Fibroblast of lung (primary cell): Measurements from ENCODE around the gene RRAS. TPM values are rescaled to one million over a fixed set of nuclear protein-coding genes. Genes with fewer than 3 reads are reported as not detected.

ENCODE experiments used
- DNase-seq, 2 donors: peaks; one replicate each; pipeline versions ENCODE4 v3.0.0 to v3.0.0-alpha.2; 2010; ENCODE audit warnings: low read depth in 2 of 2
- H2AFZ ChIP-seq: 2 replicates; pipeline ENCODE4 v1.5.1; 2012; ENCODE audit warnings: low read length, control low read depth, inconsistent platforms
- H3K27ac ChIP-seq: 2 replicates; pipeline ENCODE4 v1.5.1; 2011; ENCODE audit warnings: low read length, control low read depth; ENCODE audit not compliant: insufficient read depth
- H3K27me3 ChIP-seq: 2 replicates; pipeline ENCODE4 v1.5.1; 2011; ENCODE audit warnings: mild to moderate bottlenecking, low read length; ENCODE audit not compliant: control insufficient read depth, insufficient read depth
- H3K36me3 ChIP-seq: 2 replicates; pipeline ENCODE4 v1.5.1; 2011; ENCODE audit warnings: low read length; ENCODE audit not compliant: control insufficient read depth, insufficient read depth
- H3K4me1 ChIP-seq: 2 replicates; pipeline ENCODE4 v1.5.1; 2011; ENCODE audit warnings: low read length; ENCODE audit not compliant: control insufficient read depth, insufficient read depth; ENCODE audit errors: extremely low read depth
- H3K4me2 ChIP-seq: 2 replicates; pipeline ENCODE4 v1.5.1; 2011; ENCODE audit warnings: low read length, control low read depth; ENCODE audit not compliant: insufficient read depth; ENCODE audit errors: extremely low read depth
- H3K4me3 ChIP-seq, 4 experiments: fragments of 200-600 bp in 1 of 4; sonication (generic) in 1 of 4; replicated peaks in 1 of 4; 2 replicates each; pipeline ENCODE4 v1.5.1; 2011 to 2016; ENCODE audit warnings: low read length in 4 of 4, low read depth in 3 of 4, mild to moderate bottlenecking in 3 of 4, control low read depth in 2 of 4, inconsistent platforms in 1 of 4, mixed read lengths in 1 of 4; ENCODE audit not compliant: insufficient read depth in 1 of 4; ENCODE audit errors: control extremely low read depth in 1 of 4
- H3K79me2 ChIP-seq: 2 replicates; pipeline ENCODE4 v1.5.1; 2012; ENCODE audit warnings: mild to moderate bottlenecking, low read length, inconsistent platforms; ENCODE audit not compliant: control insufficient read depth, insufficient read depth
- H3K9ac ChIP-seq: 2 replicates; pipeline ENCODE4 v1.5.1; 2011; ENCODE audit warnings: mild to moderate bottlenecking, low read length, control low read depth; ENCODE audit not compliant: insufficient read depth
- H3K9me3 ChIP-seq: 2 replicates; pipeline ENCODE4 v1.5.1; 2012; ENCODE audit warnings: low read depth, low read length; ENCODE audit not compliant: control insufficient read depth, insufficient read depth
- H4K20me1 ChIP-seq: 2 replicates; pipeline ENCODE4 v1.5.1; 2011; ENCODE audit warnings: low read length; ENCODE audit not compliant: control insufficient read depth, insufficient read depth; ENCODE audit errors: extremely low read depth
- CTCF ChIP-seq, 2 donors: IDR thresholded peaks in 1 of 2; conservative IDR thresholded peaks in 1 of 2; 1 replicate in 1 of 2; 2 replicates in 1 of 2; pipeline ENCODE4 v1.5.1; 2011 to 2012; ENCODE audit warnings: low read length in 2 of 2, control low read depth in 1 of 2, inconsistent platforms in 1 of 2, low read depth in 1 of 2, mild to moderate bottlenecking in 1 of 2
- EZH2 ChIP-seq: IDR thresholded peaks from 2 replicates; pipeline ENCODE4 v1.5.1; 2012; ENCODE audit warnings: low read length, control low read depth, mild to moderate bottlenecking; ENCODE audit errors: missing control alignments
- polyA plus RNA-seq, 2 donors: library from polyadenylated mRNA; depleted of rRNA in 1 of 2; stranded (reverse) in 1 of 2; unstranded in 1 of 2; fragments of >200 nt; gene quantifications; 2 replicates each; pipeline ENCODE4 v1.2.1, GENCODE V29; 2011 to 2012; ENCODE audit warnings: missing spikeins in 1 of 2
- total RNA-seq: library from RNA; depleted of rRNA; stranded (reverse); fragments of >200 nt; gene quantifications from 2 replicates; pipeline ENCODE4 v1.2.1, GENCODE V29; 2014

Gene RRAS
- total and polyA plus RNA-seq, 2 donors (not counting 1 experiment from before 2014, with no cell fraction given): 60.1 to 129 TPM

GRCh38 chr19:49596407-49596806 lies 43.5 kb downstream of the RRAS start:
- no peaks in the 10 kb centered on the region for H3K9me3 ChIP-seq
- H3K27me3 ChIP-seq: no peaks in the 10 kb centered on the region
- H3K27ac ChIP-seq: no peak overlapping the region
- peaks cover 24% of the 10 kb centered on the region for H3K79me2 ChIP-seq
- peaks cover 2% of the 10 kb centered on the region for H3K4me1 ChIP-seq
- no peak for TF ChIP-seq CTCF (conservative IDR thresholded peaks at IDR 0.05 in 1 of 2, IDR thresholded peaks at IDR 0.05 in 1 of 2; ENCODE audit: low read depth in 1 of 2, low read length in 2 of 2)
- TF ChIP-seq EZH2: no peak
- no peak for DNase-seq
- peaks cover 29% of the 10 kb centered on the region for H3K36me3 ChIP-seq
- H3K9ac ChIP-seq: no peak overlapping the region
- H2AFZ ChIP-seq: no peak overlapping the region
- no peaks in the 10 kb centered on the region for H4K20me1 ChIP-seq
- H3K4me2 ChIP-seq: no peak overlapping the region
- no peak overlapping the region for H3K4me3 ChIP-seq

- Histone ChIP-seq H3K4me1 (peaks cover 2% of the 10 kb centered on the region), H3K36me3 (peaks cover 29% of the 10 kb centered on the region), H3K9me3 (no peaks in the 10 kb centered on the region), H3K4me2 (no peak overlapping the region), H4K20me1 (no peaks in the 10 kb centered on the region), H3K4me3 (no peak overlapping the region), H2AFZ (no peak overlapping the region), H3K27ac (no peak overlapping the region), H3K79me2 (peaks cover 24% of the 10 kb centered on the region), H3K27me3 (no peaks in the 10 kb centered on the region), H3K9ac (no peak overlapping the region)
- no peak for TF ChIP-seq EZH2
- no peak for TF ChIP-seq CTCF (conservative IDR thresholded peaks at IDR 0.05 in 1 of 2, IDR thresholded peaks at IDR 0.05 in 1 of 2; ENCODE audit: low read depth in 1 of 2, low read length in 2 of 2)
- no peak for DNase-seq
These were observed 44.0 kb downstream of the RRAS start for GRCh38 chr19:49595819-49596404.

GRCh38 chr19:49594993-49595818 lies 44.7 kb downstream of the RRAS start:
- no peak for DNase-seq
- Histone ChIP-seq H3K79me2 (peaks cover 25% of the 10 kb centered on the region), H2AFZ (no peak overlapping the region)

More at GRCh38 chr19:49594993-49595818, 44.7 kb downstream of the RRAS start:
- Histone ChIP-seq H3K36me3 (peaks cover 29% of the 10 kb centered on the region), H3K27me3 (no peaks in the 10 kb centered on the region), H3K4me3 (no peak overlapping the region), H3K4me1 (peaks cover 6% of the 10 kb centered on the region), H4K20me1 (no peaks in the 10 kb centered on the region), H3K9ac (no peak overlapping the region), H3K4me2 (no peak overlapping the region), H3K9me3 (no peaks in the 10 kb centered on the region), H3K27ac (no peak overlapping the region)
- TF ChIP-seq CTCF (conservative IDR thresholded peaks at IDR 0.05 in 1 of 2, IDR thresholded peaks at IDR 0.05 in 1 of 2; ENCODE audit: low read depth in 1 of 2, low read length in 2 of 2) (no peak), EZH2 (no peak)
